ENCODE results near the gene CBLC.

GRCh38 chr19:44753932-44754749 lies 23.5 kb upstream of the CBLC start:
- no peak for TF ChIP-seq CTCF (IDR thresholded peaks at IDR 0.05)
- peak in 1 of 4 donors; percentile 68 for TF ChIP-seq POLR2A (IDR thresholded peaks at IDR 0.05)
